Astrocyte (in vitro differentiated cells and primary cell): ENCODE measurements around the gene PADI2. TPM values are rescaled to one million over a fixed set of nuclear protein-coding genes. Genes with fewer than 3 reads are reported as not detected.

ENCODE experiments used
- DNase-seq: peaks from one replicate; pipeline ENCODE4 v3.0.0-alpha.2; 2010; ENCODE audit warnings: low read depth
- FAIRE-seq: peaks from 2 replicates; lab custom pipeline; 2011; peaks lifted over from hg19 to GRCh38; lab: Jason Lieb, UNC
- H2AFZ ChIP-seq: 2 replicates; pipeline ENCODE4 v1.6.0; 2012; ENCODE audit warnings: low read depth, low read length, inconsistent platforms
- H3K27ac ChIP-seq: 2 replicates; pipeline ENCODE4 v1.5.1; 2011; ENCODE audit warnings: low read depth, low read length, inconsistent platforms
- H3K27me3 ChIP-seq: 2 replicates; pipeline ENCODE4 v1.6.0; 2011; ENCODE audit warnings: low read length, inconsistent platforms; ENCODE audit not compliant: insufficient read depth
- H3K36me3 ChIP-seq: 2 replicates; pipeline ENCODE4 v1.5.1; 2011; ENCODE audit warnings: low read length, inconsistent platforms; ENCODE audit not compliant: insufficient read depth
- H3K4me1 ChIP-seq: 2 replicates; pipeline ENCODE4 v1.5.1; 2011; ENCODE audit warnings: low read length, inconsistent platforms; ENCODE audit not compliant: insufficient read depth
- H3K4me2 ChIP-seq: 2 replicates; pipeline ENCODE4 v1.6.0; 2012; ENCODE audit warnings: low read length, inconsistent platforms
- H3K4me3 ChIP-seq: 2 replicates; pipeline ENCODE4 v1.5.1; 2011; ENCODE audit warnings: low read depth, mild to moderate bottlenecking, low read length, inconsistent platforms; ENCODE audit not compliant: insufficient read depth
- H3K79me2 ChIP-seq: 2 replicates; pipeline ENCODE4 v1.6.0; 2012; ENCODE audit warnings: mild to moderate bottlenecking, low read length, inconsistent platforms; ENCODE audit not compliant: insufficient read depth
- H3K9ac ChIP-seq: 2 replicates; pipeline ENCODE4 v1.6.0; 2012; ENCODE audit warnings: mild to moderate bottlenecking, low read length, inconsistent platforms
- H3K9me3 ChIP-seq: 2 replicates; pipeline ENCODE4 v1.5.1; 2012; ENCODE audit warnings: low read depth, mild to moderate bottlenecking, low read length, inconsistent platforms; ENCODE audit not compliant: insufficient read depth
- H4K20me1 ChIP-seq: 2 replicates; pipeline ENCODE4 v1.6.0; 2012; ENCODE audit warnings: low read length, inconsistent platforms; ENCODE audit not compliant: insufficient read depth
- H3K27ac Mint-ChIP-seq: one replicate; pipeline ENCODE4 v1.8.0; 2021; ENCODE audit warnings: mild to moderate bottlenecking, mixed read lengths; ENCODE audit not compliant: unreplicated experiment
- H3K27me3 Mint-ChIP-seq: one replicate; pipeline ENCODE4 v1.8.0; 2021; ENCODE audit warnings: low read depth, mixed read lengths; ENCODE audit not compliant: unreplicated experiment
- H3K36me3 Mint-ChIP-seq: one replicate; pipeline ENCODE4 v1.8.0; 2021; ENCODE audit warnings: low read depth, mixed read lengths; ENCODE audit not compliant: unreplicated experiment
- H3K4me1 Mint-ChIP-seq: one replicate; pipeline ENCODE4 v1.8.0; 2021; ENCODE audit warnings: low read depth, mixed read lengths; ENCODE audit not compliant: unreplicated experiment
- H3K4me3 Mint-ChIP-seq: one replicate; pipeline ENCODE4 v1.8.0; 2021; ENCODE audit warnings: mild to moderate bottlenecking, moderate library complexity, mixed read lengths; ENCODE audit not compliant: unreplicated experiment
- H3K9me3 Mint-ChIP-seq: one replicate; pipeline ENCODE4 v1.8.0; 2021; ENCODE audit warnings: mild to moderate bottlenecking, mixed read lengths; ENCODE audit not compliant: unreplicated experiment
- CTCF ChIP-seq: IDR thresholded peaks from 2 replicates; pipeline ENCODE4 v1.5.1; 2011; ENCODE audit warnings: low read depth, mild to moderate bottlenecking, inconsistent platforms, low read length, moderate library complexity; ENCODE audit not compliant: insufficient read depth
- EZH2 ChIP-seq: IDR thresholded peaks from 2 replicates; pipeline ENCODE4 v1.6.1; 2012; ENCODE audit warnings: mild to moderate bottlenecking, low read length, inconsistent platforms; ENCODE audit not compliant: insufficient read depth
- total RNA-seq: library from RNA; stranded (reverse); gene quantifications from 2 replicates; pipeline ENCODE4 v1.2.1, GENCODE V29; 2021

The PADI2 gene
- total RNA-seq, 1 donor from 2014 or later, result 0.48 TPM

- H3K36me3 ChIP-seq, result no peaks in the 10 kb centered on the region
- H3K27me3 ChIP-seq, result peaks cover 3% of the 10 kb centered on the region
- no peak overlapping the region for H3K4me3 ChIP-seq
- no peak overlapping the region for H3K9ac ChIP-seq
- no peak overlapping the region for H3K4me3 Mint-ChIP-seq
- TF ChIP-seq CTCF (no peak), EZH2 (no peak)
- no peak overlapping the region for H3K27ac Mint-ChIP-seq
- peaks cover 2% of the 10 kb centered on the region for H3K4me1 Mint-ChIP-seq
- no peak overlapping the region for H3K27ac ChIP-seq
- H3K27me3 Mint-ChIP-seq, result peaks cover 30% of the 10 kb centered on the region
- no peaks in the 10 kb centered on the region for H3K4me1 ChIP-seq
- FAIRE-seq, result no peak
- H3K4me2 ChIP-seq, result no peak overlapping the region
- H3K79me2 ChIP-seq, result no peaks in the 10 kb centered on the region
- no peaks in the 10 kb centered on the region for H3K9me3 ChIP-seq
- H3K36me3 Mint-ChIP-seq, result peaks cover 3% of the 10 kb centered on the region
- DNase-seq, result no peak
- no peaks in the 10 kb centered on the region for H4K20me1 ChIP-seq
- peaks cover 4% of the 10 kb centered on the region for H3K9me3 Mint-ChIP-seq
- H2AFZ ChIP-seq, result no peak overlapping the region
Observed at GRCh38 chr1:17086751-17087150, 32.5 kb downstream of the PADI2 start.

GRCh38 chr1:17084787-17085186 lies 34.5 kb downstream of the PADI2 start:
- Mint-ChIP-seq H3K4me3 (peak overlapping the region; percentile 54), H3K27me3 (peaks cover 28% of the 10 kb centered on the region), H3K9me3 (peaks cover 2% of the 10 kb centered on the region), H3K4me1 (peaks cover 2% of the 10 kb centered on the region), H3K27ac (no peak overlapping the region), H3K36me3 (no peaks in the 10 kb centered on the region)
- Histone ChIP-seq H3K9me3 (no peaks in the 10 kb centered on the region), H3K27me3 (peaks cover 3% of the 10 kb centered on the region), H3K36me3 (no peaks in the 10 kb centered on the region), H2AFZ (no peak overlapping the region), H3K27ac (no peak overlapping the region), H3K9ac (no peak overlapping the region), H3K4me2 (no peak overlapping the region), H3K79me2 (no peaks in the 10 kb centered on the region), H3K4me1 (no peaks in the 10 kb centered on the region), H4K20me1 (no peaks in the 10 kb centered on the region), H3K4me3 (no peak overlapping the region)
- no peak for TF ChIP-seq CTCF
- TF ChIP-seq EZH2, result no peak
- FAIRE-seq, result no peak
- no peak for DNase-seq

- H3K4me1 ChIP-seq, result no peaks in the 10 kb centered on the region
- H3K36me3 Mint-ChIP-seq, result no peaks in the 10 kb centered on the region
Observed at GRCh38 chr1:17082761-17083160, 36.5 kb downstream of the PADI2 start.

More at GRCh38 chr1:17082761-17083160, 36.5 kb downstream of the PADI2 start:
- Mint-ChIP-seq H3K27me3 (peaks cover 24% of the 10 kb centered on the region), H3K27ac (no peak overlapping the region), H3K4me3 (no peak overlapping the region), H3K9me3 (peaks cover under 1% of the 10 kb centered on the region), H3K4me1 (no peaks in the 10 kb centered on the region)
- TF ChIP-seq CTCF (no peak), EZH2 (no peak)
- Histone ChIP-seq H3K4me3 (no peak overlapping the region), H3K4me2 (no peak overlapping the region), H3K79me2 (no peaks in the 10 kb centered on the region), H4K20me1 (no peaks in the 10 kb centered on the region), H3K9ac (no peak overlapping the region), H3K27me3 (no peaks in the 10 kb centered on the region), H3K27ac (no peak overlapping the region), H3K9me3 (no peaks in the 10 kb centered on the region), H2AFZ (no peak overlapping the region), H3K36me3 (no peaks in the 10 kb centered on the region)
- DNase-seq, result no peak
- no peak for FAIRE-seq
